PC-3 (cell line): ENCODE data around the gene SCGB1C2.
"Not testable (repeated sequence)": the region's sequence is repeated elsewhere in the genome, so short reads cannot be mapped to it uniquely, and the experiment has no call there.

Experiments used
- CTCF ChIP-seq: fragments of 300-600 bp; sonication (generic); conservative IDR thresholded peaks from 2 replicates; pipeline ENCODE4 v1.5.1; 2017; ENCODE audit warnings: antibody characterized with exemption, low read depth, mild to moderate bottlenecking, low read length
- EZH2 ChIP-seq: fragments of 300-600 bp; sonication (generic); IDR thresholded peaks from one replicate; pipeline ENCODE4 v1.6.1; 2017; ENCODE audit warnings: antibody characterized with exemption, mild to moderate bottlenecking, low read length; ENCODE audit not compliant: unreplicated experiment

GRCh38 chr17:134332-134785 is 3.0 kb upstream of the SCGB1C2 start:
- not testable (repeated sequence) for TF ChIP-seq EZH2, CTCF
